ENCODE data around the gene UPP2. TPM values are rescaled to one million over a fixed set of nuclear protein-coding genes. Genes with fewer than 3 reads are reported as not detected.

Gene UPP2
- total RNA-seq, 1 donor from 2014 or later, result 1.6 TPM

- DNase-seq (ENCODE audit: low spot score in 2 of 2) (no peak), FAIRE-seq (no peak)
These were observed 33.4 kb downstream of the UPP2 start for GRCh38 chr2:158135096-158135495.

GRCh38 chr2:158138255-158138654, 36.6 kb downstream of the UPP2 start:
- DNase-seq (ENCODE audit: low spot score in 2 of 2) (no peak), FAIRE-seq (no peak)

GRCh38 chr2:158140201-158140600, 38.5 kb downstream of the UPP2 start:
- FAIRE-seq (no peak), DNase-seq (ENCODE audit: low spot score in 2 of 2) (no peak)

- no peak for DNase-seq (ENCODE audit: low spot score in 2 of 2)
- no peak for FAIRE-seq
These were observed 40.5 kb downstream of the UPP2 start for GRCh38 chr2:158142165-158142564.

- no peak for DNase-seq (ENCODE audit: low spot score in 2 of 2)
- no peak for FAIRE-seq
These were observed 41.1 kb downstream of the UPP2 start for GRCh38 chr2:158142568-158143332.

- no peak for DNase-seq (ENCODE audit: low spot score in 2 of 2)
- no peak for FAIRE-seq
These were observed 42.2 kb downstream of the UPP2 start for GRCh38 chr2:158143703-158144360.

GRCh38 chr2:158144914-158145625, 43.4 kb downstream of the UPP2 start:
- no peak for DNase-seq (ENCODE audit: low spot score in 2 of 2)
- no peak for FAIRE-seq

- FAIRE-seq (no peak), DNase-seq (ENCODE audit: low spot score in 2 of 2) (no peak)
These were observed 51.8 kb downstream of the UPP2 start for GRCh38 chr2:158153270-158154015.

GRCh38 chr2:158154596-158154995, 52.9 kb downstream of the UPP2 start:
- FAIRE-seq (no peak), DNase-seq (ENCODE audit: low spot score in 2 of 2) (no peak)

- no peak for FAIRE-seq
- DNase-seq (ENCODE audit: low spot score in 2 of 2), result no peak
These were observed 71.0 kb downstream of the UPP2 start for GRCh38 chr2:158172719-158173118.

GRCh38 chr2:158174495-158174894, 72.8 kb downstream of the UPP2 start:
- no peak for FAIRE-seq
- DNase-seq (ENCODE audit: low spot score in 2 of 2), result no peak

GRCh38 chr2:158174956-158175355, 73.3 kb downstream of the UPP2 start:
- DNase-seq (ENCODE audit: low spot score in 2 of 2) (no peak), FAIRE-seq (no peak)

GRCh38 chr2:158178646-158179045, 77.0 kb downstream of the UPP2 start:
- DNase-seq (ENCODE audit: low spot score in 2 of 2), result no peak
- FAIRE-seq, result no peak

- FAIRE-seq, result no peak
- no peak for DNase-seq (ENCODE audit: low spot score in 2 of 2)
These were observed 78.0 kb downstream of the UPP2 start for GRCh38 chr2:158179660-158180059.

GRCh38 chr2:158181171-158181570, 79.5 kb downstream of the UPP2 start:
- FAIRE-seq (no peak), DNase-seq (ENCODE audit: low spot score in 2 of 2) (no peak)

GRCh38 chr2:158182676-158183295, 81.1 kb downstream of the UPP2 start:
- FAIRE-seq (no peak), DNase-seq (ENCODE audit: low spot score in 2 of 2) (no peak)

GRCh38 chr2:158184001-158184400, 82.3 kb downstream of the UPP2 start:
- DNase-seq (ENCODE audit: low spot score in 2 of 2) (no peak), FAIRE-seq (no peak)

- no peak for FAIRE-seq
These were observed 83.1 kb downstream of the UPP2 start for GRCh38 chr2:158184556-158185343.

More at GRCh38 chr2:158184556-158185343, 83.1 kb downstream of the UPP2 start:
- DNase-seq (ENCODE audit: low spot score in 2 of 2), result no peak

Measured in frontal cortex (tissue), 4 donors.